ENCODE data around the gene SELENOW.
"Not testable (repeated sequence)": the region's sequence is repeated elsewhere in the genome, so short reads cannot be mapped to it uniquely, and the experiment has no call there.

The SELENOW gene

DNA sequence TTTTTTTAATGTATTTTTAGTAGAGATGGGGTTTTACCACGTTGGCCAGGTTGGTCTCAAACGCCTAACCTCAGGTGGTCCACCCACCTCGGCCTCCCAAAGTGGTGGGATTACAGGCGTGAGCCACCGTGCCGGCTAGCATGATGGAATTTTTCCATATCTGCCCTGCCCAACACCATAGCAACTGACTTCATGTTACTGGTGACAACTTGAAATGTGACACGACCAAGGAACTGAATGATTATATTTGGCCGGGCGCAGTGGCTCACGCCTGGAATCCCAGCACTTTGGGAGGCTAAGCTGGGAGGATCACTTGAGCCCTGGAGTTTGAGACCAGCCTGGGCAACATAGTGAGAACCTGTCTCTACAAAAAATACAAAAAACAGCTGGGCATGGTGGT is 8.8 kb downstream of the SELENOW start:
- DNase-seq, result not testable (repeated sequence)

DNA sequence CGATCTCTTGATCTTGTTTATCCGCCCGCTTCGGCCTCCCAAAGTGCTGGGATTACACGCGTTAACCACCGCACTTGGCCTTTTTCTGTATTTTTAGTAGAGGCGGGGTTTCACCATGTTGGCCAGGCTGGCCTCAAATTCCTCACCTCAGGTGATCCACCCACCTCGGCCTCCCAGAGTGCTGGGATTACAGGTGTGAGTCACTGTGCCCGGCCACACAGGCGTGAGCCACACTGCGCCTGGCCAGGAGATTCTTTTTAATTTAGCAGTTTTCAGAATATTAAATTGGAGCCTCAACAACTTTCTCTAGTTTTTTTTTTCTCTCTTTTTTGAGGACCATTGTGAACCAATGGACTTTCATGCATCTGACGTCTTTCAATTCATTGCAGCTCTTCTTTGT is 11.3 kb downstream of the SELENOW start:
- DNase-seq, result not testable (repeated sequence)

DNA sequence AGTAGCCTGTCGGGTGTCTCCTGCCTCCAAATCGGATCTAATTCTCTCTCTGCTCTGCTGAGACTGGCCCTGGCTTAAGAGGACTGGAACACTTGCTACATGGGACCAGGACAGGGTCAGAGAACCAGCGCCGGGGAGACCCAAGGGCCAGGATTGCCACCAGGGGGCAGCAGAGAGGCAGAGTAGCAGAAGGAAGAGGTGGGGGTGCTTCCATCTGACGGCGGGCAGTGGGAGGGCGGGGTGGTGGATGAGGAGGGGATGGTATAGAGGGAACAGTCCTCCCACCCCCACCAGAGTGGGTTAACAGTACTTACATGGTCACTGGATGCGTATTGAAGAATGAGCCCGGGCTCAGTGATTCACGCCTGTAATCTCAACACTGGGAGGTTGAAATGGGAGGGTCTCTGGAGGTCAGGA is 11.9 kb downstream of the SELENOW start:
- peak; percentile 86 for DNase-seq

DNA sequence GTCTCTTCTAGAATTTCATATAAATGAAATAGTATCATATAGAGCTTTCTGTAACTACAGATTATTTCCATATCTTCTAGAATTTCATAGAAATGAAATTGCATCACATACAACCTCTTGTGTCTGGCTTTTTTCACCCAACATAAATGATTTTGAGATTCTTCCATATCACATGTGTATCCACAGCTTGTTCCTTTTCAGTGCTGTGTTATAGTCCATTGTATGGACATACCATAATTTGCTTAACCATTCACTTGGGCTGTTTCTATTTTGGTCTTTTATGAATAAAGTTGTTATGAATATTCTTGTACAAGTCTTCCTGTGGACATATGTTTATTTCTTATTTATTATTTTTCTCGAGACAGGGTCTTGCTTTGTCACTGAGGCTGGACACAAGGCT is 14.1 kb downstream of the SELENOW start:
- no peak for DNase-seq

DNA sequence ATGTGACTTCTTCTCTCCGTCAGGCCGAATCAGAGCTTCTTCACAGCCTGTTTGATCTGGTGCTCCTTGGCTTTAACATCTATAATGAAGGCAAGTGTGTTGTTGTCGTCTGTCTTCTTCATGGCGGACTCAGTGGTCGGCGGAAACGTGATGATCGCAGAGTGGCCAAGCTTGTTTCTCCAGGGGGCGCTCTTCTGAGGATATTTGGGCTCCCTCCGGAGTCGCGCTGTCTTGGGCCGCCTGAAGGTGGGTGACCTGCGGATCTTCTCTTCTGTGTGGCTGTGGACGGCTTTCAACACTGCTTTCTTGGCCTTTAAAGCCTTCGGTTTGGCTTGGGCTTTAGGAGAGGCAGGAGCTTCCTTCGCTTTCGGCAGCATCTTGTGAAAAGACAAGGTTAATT is 16.0 kb downstream of the SELENOW start:
- no peak for DNase-seq

DNA sequence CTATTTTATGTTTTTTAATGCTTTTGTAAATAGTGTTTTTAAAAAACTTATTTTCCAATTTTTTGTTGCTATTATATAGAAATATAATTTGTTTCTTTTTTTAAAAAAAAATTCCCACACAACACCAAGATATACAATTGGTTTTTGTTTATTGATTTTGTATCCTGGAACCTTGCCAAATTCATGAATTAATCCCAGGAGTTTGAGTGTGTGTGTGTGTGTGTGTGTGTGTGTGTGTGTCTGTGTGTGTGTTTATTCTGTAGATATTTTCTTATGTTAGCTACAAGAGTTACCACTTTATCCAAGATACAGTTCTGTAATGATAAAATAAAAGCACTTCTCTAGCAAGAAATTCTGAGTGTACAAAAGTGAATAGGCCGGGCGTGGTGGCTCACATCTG is 18.3 kb downstream of the SELENOW start:
- no peak for DNase-seq

DNA sequence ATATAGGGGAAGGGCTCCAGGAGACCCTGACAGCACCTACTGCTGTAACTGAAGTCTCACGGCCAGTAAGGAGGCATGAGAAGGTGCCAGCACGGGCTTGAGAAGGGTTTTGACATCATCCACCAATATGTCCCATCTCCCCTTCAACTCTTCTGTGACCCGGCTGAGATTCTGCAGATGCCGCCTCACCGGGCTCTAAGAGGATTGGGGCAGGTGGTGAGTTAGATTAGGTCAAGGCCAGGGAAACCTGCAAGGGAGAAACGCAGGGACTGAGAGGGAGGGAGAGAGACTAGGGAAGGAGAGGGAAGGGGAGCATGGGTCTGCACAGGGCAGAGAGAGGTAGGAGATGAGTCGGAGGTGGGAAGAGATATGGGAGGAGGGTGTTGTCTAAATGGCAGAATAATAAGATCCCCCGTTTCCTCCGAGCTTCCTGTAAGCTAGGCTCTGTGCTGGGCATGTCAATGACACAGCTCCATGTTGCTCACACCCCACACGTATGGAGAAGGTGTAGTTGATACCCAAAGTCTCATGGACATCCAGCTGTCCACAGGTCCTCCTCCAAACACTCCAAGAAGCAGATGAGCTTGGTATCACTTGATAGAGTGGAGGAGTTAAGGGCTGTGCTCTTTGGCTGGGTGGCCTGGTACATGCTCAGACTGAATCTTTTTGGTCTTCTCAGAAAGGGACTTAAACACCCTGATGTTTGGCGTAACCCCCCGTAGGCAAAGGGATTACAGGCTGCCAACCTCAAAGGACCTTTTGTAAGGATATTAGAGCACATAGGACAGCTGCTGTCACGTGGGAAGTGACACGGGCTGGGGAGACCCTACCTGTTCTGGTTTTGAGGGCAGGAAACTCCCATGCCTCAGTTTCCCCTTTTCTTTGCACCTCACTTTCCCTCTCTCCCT is 19.7 kb downstream of the SELENOW start:
- DNase-seq, result no peak

DNA sequence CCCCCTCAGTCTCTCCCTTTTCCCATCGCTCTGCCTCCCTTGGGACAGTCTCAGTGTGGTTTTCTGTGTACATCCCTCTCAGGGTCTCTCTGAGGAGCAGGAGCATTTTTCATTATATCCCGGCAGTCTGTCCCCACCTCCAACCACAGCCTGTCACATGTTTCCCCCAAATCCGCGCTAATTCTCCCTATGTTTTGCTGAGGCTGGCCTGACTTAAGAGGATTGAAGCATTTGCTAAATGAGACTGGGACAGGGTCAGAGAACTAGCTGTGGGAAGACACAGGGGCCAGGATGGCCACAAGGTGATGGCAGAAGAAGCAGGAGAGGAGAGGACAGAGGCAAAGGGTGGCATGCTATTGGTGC is 20.4 kb downstream of the SELENOW start:
- no peak for DNase-seq

DNA sequence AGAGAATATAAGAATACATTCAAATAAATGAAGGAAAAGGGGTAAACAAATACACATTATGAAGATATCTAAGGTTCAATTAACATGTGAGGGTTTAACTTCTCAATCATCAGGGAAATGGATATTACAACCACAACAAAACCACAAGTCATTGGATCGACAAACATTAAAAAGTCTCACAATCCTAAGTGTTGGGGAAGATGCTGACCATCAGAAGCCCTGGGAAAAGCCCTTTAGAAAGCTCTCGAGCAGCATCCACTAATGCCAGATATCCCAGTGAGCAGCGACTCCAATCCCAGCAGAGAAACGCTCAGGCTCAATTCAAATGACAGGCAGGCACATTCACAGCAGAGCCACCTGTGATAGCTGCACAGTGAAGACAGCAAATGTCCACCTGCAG is 22.8 kb downstream of the SELENOW start:
- DNase-seq, result no peak

DNA sequence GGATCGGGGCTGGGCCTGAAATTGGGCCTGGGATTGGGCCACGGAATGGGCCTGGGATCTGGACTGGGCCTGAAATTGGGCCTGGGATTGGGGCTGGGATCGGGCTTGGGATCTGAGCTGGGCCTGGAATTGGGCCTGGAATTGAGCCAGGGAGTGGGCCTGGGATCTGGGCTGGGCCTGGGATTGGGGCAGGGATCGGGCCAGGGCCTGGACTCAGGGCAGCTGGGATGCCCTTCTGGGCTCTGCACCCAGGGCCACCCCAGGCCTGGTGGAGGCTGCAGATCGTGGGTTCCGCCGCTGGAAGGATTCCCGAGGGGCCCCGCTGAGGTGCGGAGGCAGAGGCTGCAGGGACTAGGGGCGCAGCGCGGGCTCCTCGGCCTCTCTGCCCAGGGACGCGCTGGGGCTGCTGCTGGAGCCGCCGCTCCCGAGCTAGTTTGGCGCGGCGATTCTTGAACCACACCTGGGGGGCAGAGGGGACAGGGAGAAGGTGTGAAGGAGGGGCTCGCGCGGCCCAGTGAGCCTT is 24.1 kb downstream of the SELENOW start:
- DNase-seq, result no peak

DNA sequence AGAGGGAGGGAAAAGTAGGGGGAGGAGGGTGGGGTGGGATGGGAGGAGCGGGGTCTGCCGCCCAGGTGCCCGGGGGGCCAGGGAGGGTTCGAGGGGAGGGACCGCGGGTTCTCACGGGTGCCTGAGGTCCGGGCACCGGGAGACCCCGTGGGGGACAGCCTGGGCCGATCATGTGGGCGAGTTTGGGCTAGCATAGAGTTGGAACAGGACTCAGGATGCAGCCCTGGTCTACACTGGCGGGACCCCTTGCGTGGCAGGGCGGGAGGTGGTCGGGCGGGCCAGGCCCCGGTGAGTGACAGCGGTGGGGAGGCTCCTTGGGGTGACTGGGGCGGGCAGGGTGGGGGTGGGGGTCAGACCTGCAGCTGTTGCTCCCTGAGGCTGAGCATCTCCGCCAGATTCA is 24.6 kb downstream of the SELENOW start:
- not testable (repeated sequence) for DNase-seq

DNA sequence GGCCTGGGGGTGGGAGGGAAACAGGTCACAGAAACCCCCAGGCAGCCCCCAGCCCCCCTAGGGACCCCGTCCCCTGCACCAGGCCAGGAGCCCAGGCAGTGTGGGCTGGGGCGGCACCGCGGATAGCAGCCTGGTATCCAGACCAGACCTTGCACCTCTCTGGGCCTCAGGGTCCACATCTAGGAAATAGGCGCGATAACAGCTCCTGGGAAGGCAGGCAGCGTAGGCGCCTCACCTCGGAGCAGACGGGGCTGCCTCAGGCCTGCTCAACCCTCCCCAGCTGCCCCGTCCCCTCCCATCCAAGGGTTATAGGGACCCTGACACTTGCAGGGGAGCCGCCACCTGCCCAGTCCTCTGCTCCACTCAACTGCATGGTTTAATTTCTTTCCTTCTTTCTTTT is 25.2 kb downstream of the SELENOW start:
- DNase-seq, result not testable (repeated sequence)

DNA sequence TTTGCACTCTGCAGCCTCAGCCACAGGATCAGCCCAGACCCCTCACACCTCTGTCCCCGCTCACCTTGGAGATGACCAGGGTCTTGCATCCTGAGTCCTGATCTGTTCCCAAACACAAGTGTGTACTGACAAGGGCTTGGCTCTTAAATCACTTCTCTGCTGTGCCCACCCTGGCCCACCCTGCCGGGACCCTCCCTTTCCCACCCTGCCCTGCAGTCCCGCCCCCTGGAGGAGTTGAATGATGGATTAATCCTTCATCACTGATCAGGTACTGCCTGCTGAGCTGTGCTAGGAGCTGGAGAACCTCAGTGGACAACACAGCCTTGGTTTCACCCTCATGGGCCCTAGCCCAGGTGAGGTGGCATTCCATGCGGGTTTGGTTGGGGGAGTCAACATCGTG is 25.9 kb downstream of the SELENOW start, which contains the start of gene TPRX1:
TPRX1 (minus strand) TSS at position 101 of the 400 bp plus-strand sequence; CDS start at position 89, 12 bp downstream.
- DNase-seq, result not testable (repeated sequence)

DNA sequence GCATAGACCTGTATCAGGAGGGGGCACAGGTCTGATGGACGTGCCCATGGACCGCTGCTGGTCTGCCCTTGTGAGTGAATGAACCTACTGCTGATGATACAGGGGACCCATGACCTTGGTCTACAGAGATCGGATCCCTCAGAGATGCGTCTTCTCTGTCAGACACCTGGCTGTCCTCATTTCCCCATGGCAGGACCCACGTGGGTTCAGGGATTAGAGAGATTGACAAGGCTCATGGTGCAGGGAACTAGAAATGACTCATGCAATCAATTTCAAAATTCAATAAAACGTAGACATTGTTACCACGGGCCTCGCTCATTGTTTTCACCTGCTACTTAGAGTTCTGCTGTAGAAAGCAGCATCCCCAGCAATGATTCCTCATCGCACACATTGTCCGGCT is 26.8 kb downstream of the SELENOW start:
- DNase-seq, result no peak

DNA sequence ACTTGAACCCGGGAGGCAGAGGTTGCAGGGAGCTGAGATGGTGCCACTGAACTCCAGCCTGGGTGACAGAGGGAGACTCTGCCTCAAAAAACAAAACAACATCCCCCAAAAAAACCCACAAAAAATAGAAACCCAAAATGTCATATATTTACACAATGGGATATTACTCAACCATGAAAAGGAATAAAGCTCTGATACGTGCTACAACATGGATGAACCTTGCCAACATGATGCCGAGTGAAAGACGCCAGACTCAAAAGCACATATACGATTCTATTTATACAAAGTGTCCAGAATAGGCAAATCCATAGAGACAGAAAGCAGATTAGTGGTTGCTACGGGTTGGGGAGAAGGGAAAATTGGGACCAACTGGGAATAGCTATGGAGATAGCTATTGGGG is 27.9 kb downstream of the SELENOW start:
- DNase-seq, result no peak

DNA sequence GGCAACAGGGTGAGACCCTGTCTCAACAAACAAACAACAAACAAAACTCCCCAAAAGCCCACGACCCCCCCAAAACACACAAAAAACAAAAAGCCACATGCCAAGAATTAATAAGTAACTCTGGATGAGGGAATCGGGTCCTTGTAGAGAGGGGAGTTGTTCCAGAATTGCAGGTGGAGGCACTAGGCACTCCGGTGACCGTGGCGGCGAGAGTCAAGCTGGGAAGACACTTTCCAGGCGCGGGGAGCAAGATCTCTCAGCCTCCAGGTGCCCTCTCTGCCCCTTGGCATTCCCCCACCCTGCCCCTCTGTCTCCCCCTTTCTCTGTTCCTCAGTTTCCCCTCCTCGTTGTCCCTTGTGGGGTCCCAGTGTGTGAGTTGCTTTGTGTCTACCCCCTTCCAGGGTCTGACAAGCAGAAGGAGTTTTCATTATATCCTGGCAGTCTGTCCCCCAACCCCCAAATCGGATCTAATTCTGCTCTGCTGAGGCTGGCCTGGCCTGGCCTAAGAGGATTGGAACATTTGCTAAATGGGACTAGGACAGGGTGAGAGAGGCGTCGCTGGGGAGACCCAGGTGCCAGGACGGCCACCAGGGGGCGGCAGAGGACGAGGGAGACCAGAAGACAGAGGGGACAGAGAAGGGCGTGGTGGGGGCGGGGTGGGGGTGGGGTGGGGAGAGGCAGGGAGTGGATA is 34.9 kb downstream of the SELENOW start:
- DNase-seq, result peak; percentile 89

DNA sequence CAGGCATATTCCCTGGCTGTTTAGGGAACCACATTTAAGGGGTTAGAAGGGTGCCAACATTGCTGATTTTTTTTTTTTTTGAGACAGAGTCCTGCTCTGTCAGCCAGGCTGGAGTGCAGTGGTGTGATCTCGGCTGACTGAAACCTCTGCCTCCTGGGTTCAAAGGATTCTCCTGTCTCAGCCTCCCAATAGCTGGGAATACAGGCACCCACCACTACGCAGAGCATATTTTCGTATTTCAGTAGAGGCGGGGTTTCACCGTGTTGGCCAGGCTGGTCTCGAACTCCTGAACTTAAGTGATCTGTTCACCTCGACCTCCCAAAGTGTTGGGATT is 35.5 kb downstream of the SELENOW start:
- no peak for DNase-seq

DNA sequence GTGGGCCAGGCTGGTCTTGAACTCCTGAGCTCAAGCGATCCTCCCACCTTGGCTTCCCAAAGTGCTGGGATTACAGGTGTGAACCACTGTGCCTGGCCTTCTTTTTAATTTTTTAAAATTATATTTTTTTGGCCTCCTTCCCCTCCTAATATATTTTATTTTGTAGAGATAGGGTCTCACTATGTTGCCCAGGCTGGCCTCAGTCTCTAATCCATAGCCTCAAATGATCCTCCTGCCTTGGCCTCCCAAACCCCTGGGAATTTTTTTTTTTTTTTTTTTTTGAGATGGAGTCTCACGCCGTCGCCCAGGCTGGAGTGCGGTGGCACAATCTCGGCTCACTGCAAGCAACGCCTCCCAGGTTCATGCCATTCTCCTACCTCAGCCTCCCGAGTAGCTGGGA is 37.8 kb downstream of the SELENOW start:
- not testable (repeated sequence) for DNase-seq

DNA sequence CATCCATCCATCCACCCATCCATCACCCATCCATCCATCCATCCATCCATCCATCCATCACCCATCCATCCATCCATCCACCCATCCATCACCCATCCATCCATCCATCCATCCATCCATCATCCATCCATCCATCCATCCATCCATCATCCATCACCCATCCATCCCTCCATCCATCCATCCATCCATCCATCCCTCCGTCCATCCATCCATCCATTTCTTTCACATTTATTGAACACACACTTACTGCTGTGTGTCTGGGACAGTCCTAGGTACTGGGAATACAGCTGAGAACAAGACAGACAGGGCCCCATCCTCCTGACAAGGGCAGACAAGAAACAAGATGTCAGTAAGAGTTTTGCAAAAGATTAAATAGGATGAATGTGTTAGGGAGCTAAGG is 39.7 kb downstream of the SELENOW start:
- not testable (repeated sequence) for DNase-seq

DNA sequence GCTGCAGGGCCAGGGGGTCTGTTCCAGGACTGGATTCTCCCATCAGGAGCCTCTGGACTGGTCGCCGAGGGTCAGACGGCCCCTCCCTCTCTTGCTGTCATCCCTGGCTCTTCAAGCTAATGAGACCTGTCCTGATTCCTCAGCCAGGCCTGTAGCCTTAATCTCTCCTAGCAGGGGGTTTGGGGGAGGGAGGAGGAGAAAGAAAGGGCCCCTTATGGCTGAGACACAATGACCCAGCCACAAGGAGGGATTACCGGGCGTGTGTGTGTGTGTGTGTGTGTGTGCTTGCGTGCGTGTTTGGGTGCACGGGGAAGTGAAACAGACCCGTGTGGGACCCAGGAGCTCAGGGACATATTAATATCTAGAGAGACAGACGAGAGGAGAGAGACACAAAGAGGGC is 41.4 kb downstream of the SELENOW start:
- no peak for DNase-seq

DNA sequence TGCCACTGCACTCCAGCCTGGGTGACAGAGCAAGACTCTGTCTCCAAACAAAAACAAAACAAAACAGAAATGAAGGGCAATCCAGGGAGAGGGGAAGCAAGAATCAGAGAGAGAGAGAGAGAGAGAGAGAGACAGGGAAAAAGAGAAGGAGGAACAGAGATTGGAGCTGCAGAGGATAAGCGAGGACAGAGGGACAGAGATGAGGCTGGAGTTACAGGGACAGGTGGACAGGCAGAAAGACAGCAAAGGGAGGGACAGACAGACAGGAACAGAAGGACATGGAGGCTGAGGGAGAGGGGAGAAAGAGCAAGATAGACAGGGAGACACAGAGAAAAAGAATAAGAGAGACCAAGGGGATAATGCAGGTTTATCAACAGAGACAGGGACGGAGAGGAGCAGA is 41.9 kb downstream of the SELENOW start:
- DNase-seq, result no peak

DNA sequence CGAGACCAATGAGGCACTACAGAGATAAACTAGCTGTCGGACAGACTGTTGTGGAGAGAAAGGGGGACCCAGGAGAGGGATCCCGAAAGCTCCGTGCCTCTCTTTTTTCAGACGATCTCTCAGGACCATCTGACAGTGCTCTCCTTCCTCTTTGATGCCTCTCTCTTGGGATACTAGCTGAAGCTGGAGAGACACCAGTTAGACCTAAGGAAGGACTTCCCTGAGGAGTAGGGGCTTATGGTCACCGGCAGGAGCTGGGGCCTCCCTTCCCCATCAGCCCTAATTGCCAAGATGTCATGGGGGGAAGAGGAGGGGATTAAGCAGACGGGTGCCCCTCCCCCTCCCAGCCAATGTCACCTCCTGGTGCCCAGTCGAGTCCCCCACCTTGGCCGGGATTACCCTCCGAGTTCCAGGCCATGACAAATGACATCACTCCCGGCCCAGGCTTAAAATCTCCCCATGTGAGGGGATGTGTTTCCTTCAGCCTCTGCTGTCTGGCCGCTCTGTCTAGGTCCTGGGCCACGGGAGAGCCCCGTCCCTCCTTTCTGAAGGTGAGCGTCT is 43.0 kb downstream of the SELENOW start, which contains the start of gene CRX:
CRX (plus strand) TSS at position 478 of the 561 bp plus-strand sequence. CDS start 12,507 bp downstream, outside the sequence.
- DNase-seq, result no peak

DNA sequence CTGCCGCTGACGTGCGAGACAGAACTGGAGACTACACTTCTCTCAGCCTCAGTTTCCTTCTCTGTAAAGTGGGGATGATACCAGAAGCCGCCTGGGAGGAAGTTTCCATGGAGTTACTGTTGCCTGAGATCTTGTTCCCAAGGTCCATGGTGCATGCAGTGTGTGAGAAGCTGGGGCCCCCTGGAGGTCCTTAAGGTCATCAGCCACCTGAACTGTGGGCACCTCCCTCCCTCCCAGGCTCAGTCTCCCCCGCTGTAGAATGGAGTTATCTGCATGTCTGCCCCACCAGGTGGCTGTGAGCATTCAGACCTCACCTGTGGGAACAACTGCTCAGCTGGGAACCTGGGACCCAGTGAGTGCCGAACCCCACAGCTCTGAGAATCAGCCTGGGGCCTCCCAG is 45.9 kb downstream of the SELENOW start:
- DNase-seq, result no peak

DNA sequence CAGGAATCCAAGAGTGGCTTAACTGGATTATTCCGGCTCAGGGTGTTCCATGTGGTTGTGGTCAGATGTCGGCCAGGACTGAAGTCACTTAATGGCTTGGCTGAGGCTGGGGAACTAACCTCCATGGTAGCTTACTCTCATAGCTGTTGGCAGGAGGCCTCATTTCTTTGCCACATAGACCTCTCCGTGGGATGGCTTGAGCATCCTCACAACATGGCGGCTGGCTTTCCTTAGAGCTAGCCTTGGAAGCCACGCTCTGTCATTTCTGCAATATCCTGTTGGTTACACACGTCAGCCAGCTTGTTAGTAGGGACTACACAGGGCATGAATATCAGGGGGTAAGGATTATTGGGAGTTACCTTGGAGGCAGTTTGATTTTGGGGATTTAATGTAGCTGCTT is 48.3 kb downstream of the SELENOW start:
- DNase-seq, result no peak

Measured in OCI-M1 (cell line).